Dedifferentiated amniotic fluid mesenchymal stem cell (primary cell): ENCODE data around the gene RNGTT.
A peak's percentile ranks its signal among the peaks of the same experiment; 100 is the strongest.
"Not testable (repeated sequence)": the region's sequence is repeated elsewhere in the genome, so short reads cannot be mapped to it uniquely, and the experiment has no call there.

Experiments used
- DNase-seq: peaks from one replicate; pipeline ENCODE4 v3.0.0-alpha.2; 2016; ENCODE audit errors: extremely low spot score

The RNGTT gene

DNA sequence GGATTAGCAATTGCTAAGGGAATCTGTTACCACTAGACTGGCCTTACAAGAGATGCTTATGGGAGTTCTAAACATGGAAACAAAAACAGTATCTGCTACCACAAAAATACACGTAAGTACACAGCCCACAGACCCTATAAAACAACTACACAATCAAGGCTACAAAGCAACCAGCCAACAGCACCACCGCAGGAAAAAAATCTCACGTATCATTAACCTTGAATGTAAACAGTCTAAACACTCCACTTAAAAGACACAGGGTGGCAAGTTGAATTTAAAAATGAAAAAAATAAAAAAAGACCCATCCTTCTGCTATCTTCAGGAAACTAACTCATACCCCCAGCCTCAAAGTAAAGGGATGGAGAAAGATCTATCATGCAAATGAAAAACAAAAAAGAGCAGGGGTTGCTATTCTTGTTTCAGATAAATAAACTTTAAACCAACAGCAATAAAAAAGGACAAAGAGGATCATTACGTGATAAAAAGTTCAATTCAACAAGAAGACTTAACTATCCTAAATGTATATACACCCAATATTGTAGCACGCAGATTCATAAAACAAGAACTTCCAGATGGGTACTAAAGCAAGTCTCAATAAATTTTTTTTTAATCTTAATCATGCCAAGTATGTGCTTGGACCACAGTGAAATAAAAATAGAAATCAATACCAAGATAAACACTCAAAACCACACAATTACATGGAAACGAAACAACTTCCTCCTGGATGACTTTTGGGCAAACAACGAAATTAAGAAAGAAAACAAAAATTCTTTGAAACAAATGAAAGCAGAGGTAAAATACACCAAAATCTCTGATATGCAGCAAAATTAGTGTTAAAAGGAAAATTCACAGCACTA is 52.3 kb downstream of the RNGTT start:
- peak; percentile 23 for DNase-seq

GRCh38 chr6:88908598-88909548 is 54.5 kb downstream of the RNGTT start:
- DNase-seq: no peak

GRCh38 chr6:88907148-88907547 is 56.3 kb downstream of the RNGTT start:
- DNase-seq: not testable (repeated sequence)

DNA sequence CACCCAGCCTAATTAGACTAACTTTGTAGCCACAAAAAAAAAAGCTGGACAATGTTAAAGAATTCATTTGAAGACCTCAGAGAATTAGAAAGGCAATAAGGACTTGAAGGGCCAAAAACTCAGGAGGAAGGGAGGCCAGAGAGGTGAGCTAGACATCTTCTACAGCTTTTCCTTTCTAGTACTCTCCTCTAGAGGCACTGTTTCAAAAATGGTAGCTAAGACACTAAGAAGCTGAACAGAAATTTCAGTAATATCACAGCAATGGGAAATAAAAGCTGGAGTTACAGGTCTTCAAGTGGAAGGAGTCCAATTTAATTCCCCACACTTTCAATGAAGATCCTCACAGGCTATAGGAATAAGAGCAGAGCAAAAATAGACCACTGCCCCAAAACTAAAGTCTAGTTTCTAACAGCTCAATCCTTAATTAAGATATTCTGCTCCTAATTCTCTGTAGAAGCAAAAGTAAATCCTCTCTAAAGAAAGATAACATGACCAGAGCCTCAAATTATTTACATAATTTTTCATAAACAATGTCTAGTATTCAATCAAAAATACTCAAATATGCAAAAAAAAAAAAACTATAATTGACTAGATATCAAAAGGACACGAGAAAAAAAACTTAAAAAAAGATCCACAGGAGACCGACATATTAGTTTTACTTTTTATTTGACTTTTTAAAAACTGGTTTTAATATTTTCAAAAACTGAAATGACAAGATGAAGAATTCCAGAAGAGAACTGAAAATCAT is 63.7 kb downstream of the RNGTT start:
- no peak for DNase-seq

- DNase-seq: no peak
Measured at GRCh38 chr6:88895911-88896310, 67.5 kb downstream of the RNGTT start.

- no peak for DNase-seq
Measured at GRCh38 chr6:88890860-88891845, 72.3 kb downstream of the RNGTT start.

DNA sequence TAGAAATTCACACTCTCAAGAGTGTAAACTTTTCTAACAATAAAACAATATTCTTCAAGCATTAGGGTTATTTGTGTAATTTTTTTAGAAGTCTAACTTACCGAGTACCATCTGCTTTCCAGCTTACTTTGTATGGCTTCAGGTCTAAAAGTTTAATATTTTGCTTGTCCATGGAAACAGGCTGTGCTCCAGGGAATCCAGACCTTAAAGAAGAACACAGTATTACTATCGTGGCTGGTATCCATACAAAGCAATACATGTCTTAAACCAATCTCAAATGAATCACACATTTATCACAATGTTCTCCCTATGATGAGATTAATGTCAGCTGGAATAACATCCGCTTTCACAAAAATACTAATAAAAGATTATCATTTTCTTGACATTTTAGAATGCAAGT is 73.0 kb downstream of the RNGTT start:
- no peak for DNase-seq

DNA sequence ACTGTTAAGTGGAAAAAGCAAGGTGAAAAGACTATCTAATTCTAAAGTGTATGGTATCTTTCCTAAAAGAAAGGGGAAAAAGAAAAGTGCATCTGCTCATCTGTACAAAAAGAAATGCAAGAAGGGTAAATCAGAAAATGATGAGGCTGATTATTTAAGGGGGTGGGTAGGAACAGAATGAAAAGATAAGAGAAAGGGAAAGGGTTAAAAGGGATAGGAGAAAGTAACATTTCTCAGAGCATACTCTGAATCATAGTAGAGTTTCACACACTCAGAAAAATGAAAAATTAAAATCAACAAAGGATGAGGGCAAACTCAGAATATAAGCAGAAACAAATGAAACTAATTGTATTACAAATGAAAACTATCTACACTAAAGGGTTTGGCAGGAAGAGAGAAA is 79.1 kb downstream of the RNGTT start:
- no peak for DNase-seq

DNA sequence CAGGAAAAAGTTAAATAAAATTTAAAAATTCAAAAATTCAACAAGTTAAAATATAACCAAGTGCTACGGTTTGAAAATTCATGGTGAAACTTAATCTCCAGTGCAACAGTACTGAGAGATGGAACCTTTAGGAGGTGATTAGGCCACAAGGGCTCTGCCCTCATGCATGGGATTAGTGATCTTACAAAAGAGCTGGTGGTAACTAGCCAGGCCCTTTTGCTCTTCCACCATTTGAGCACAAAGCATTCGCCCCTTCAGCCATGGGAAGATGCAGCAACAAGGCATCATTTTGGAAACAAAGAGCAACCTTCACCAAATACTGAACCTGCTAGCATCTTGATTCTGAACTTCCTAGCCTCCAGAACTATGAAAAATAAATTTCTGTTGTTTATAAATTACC is 80.9 kb downstream of the RNGTT start:
- no peak for DNase-seq

- DNase-seq: peak; percentile 38
Measured at GRCh38 chr6:88881451-88881850, 82.0 kb downstream of the RNGTT start.

DNA sequence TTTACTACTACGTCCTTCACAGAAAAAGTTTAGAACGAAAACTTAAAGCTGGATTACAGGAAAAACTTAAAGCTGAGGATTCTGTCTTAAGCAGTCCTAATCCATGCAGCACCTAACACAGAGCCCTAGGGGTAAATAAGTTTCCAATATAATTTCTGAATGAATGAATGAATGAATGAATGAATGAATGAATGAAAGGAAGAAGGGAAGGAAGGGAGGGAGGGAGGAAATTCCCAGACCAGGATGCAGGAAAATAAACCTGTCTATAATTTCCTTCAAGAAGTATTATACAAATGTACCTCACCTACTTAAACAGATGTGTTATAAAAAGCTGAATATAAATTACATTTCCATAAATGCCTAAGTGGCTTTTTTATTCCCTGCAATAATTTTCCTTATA is 83.4 kb downstream of the RNGTT start:
- DNase-seq: no peak

DNA sequence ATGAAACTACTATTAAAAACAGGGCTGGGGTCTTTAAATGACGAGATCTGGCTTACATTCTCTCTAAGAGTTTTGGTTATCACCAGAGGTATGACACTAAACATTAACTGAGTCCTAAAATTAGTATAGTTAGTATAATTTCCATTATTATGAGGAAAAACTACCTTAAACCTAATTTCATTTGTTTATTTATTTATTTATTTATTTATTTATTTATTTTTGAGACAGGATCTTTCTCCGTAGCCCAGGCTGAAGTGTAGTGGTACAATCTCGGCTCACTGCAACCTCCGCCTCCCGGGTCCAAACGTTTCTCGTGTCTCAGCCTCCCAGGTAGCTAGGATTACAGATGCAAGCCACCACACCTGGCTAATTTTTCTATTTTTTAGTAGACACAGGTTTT is 85.5 kb downstream of the RNGTT start:
- no peak for DNase-seq

- DNase-seq: no peak
Measured at GRCh38 chr6:88872962-88873361, 90.5 kb downstream of the RNGTT start.

DNA sequence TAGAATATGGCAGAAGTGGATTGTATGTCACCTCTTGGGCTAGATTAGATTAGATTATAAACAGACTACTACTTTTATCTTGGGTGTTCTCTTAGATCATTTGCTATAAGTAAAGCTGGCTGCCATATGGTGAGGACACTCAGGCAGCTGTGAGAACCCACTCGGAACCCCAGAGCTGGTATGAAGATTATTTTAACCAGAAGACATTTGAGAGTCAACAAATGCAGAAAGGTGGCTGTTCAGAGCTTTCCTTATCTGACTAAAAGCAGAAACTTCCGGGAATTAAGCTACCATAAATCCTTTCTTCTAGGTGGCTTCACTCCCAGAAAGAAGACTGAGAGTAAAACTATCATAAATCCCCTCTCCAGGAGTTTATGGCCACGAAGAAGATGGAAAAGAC is 91.9 kb downstream of the RNGTT start:
- DNase-seq: no peak

DNA sequence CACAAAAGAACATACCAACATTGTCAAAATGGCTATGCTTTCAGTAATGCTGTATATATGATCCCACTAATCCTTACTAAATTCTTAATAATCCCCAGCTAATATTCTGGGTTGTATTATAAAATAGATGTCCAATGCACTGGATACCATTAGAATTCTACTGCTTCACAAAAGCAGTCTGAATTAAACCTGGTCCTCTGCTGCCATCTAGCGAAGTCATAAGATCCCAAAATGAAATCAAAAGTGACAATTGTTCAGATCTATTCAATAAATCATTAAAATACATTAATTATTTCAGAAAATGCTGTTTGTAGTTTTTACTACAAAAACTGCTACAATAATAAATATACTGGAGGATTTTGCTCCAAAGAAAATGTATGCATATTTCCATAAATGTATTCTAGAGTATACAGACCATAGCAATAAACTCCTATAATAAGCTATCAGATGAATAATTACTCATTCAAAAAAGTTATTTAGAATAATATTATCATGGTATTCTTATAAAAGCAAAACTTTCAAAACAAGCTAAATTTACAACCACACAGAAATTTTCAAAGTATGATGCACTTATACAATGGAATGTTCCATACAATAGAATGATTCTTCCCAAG is 92.6 kb downstream of the RNGTT start:
- peak; percentile 71 for DNase-seq

DNA sequence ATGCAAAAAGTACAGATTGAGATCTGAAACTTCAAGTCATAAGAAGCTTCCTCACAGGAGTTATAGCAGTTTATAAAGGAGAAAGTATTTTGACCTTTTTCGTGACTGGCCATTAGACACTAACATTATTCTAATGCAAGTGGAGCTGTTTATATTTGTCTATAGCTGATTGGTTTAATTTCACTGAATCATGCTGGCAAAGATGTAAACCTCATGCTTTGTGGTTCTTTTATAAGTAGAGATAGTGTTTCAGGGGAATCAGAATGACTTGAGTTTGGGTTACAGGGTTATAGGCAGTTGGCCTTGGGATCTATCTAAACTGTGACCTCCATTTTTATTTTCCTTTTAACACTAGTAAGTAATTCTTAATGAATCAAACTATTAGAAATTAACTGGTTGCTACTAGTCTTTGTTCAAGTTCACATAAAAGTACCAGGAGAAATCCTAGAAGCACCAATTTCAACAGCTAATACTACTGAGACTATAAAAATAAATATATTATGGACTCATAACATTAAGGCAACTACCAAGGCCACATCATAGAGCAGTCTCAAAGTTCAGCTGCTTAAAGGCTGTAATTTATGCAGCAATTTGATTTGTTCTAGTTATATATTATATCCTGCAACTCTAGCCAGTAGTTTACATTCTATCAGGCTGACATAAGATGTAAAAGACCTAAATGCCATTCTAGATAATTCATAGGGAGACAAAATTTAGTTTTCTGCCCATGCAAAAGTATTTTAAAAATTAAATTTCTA is 94.0 kb downstream of the RNGTT start:
- DNase-seq: no peak

GRCh38 chr6:88867841-88868731 is 95.3 kb downstream of the RNGTT start:
- DNase-seq: no peak

DNA sequence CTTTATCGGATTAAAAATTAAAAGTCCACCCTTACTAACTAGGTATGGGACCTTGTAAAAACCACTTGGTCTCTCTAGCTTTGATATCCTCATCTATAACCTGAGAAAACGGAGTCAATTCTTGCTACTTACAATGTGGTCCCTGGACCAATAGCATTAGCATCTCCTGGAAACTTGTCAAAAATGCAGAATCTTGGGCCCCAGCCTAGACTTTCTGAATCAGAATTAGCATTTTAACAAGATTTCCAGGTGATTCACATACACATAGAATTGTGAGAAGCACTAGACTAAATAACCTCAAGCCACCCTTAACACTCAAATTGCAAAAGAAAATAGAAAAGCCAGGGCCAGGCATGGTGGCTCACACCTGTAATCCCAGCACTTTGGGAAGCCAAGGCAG is 96.6 kb downstream of the RNGTT start:
- no peak for DNase-seq

DNA sequence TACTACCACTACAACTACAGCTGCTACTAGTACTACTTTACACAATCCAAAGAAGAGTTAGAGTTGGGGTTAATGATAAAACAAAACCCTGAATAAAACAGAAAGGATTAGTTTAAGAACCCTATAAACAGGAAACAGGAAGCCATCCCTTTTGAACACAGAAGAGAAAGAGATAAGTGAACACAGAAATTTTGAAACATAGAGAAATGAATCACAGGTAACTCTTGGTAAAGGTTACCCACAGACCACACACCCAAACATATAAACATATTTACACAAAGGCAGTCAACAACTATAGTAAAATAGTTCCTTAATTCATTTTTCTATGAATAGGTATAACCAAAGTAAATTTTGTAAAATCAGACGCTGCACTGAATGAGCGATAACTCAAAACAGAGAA is 98.1 kb downstream of the RNGTT start:
- DNase-seq: no peak
